ENCODE measurements around the gene AGAP1. TPM values are rescaled to one million over a fixed set of nuclear protein-coding genes. Genes with fewer than 3 reads are reported as not detected.

AGAP1 gene
- total RNA-seq, 1 donor = 18.5 TPM

- Histone ChIP-seq H3K27ac (ENCODE audit: low read depth, low read length) (no peak overlapping the region), H4K20me1 (ENCODE audit: insufficient read depth, low read length) (peaks cover 65% of the 10 kb centered on the region), H3K4me3 (ENCODE audit: insufficient read depth, low read length) (no peak overlapping the region), H3K4me1 (ENCODE audit: insufficient read depth, low read length) (peaks cover 7% of the 10 kb centered on the region), H3K9me3 (ENCODE audit: low read depth, low read length) (no peaks in the 10 kb centered on the region), H3K4me2 (ENCODE audit: insufficient read depth, low read length) (no peak overlapping the region), H3K79me2 (ENCODE audit: insufficient read depth, low read length) (peaks cover 82% of the 10 kb centered on the region), H3K27me3 (ENCODE audit: insufficient read depth, low read length) (no peaks in the 10 kb centered on the region), H3K36me3 (ENCODE audit: insufficient read depth, low read length) (no peaks in the 10 kb centered on the region), H2AFZ (ENCODE audit: low read length) (no peak overlapping the region)
- DNase-seq (ENCODE audit: insufficient read length, low spot score, missing footprints) = no peak
- no peak for TF ChIP-seq CTCF (IDR thresholded peaks at IDR 0.05; ENCODE audit: extremely low read depth, low read depth, low read length)
Measured at GRCh38 chr2:235539773-235540172, 45.9 kb downstream of the AGAP1 start.

GRCh38 chr2:235541016-235541415 lies 47.2 kb downstream of the AGAP1 start:
- peaks cover 70% of the 10 kb centered on the region for H4K20me1 ChIP-seq (ENCODE audit: insufficient read depth, low read length)
- no peaks in the 10 kb centered on the region for H3K36me3 ChIP-seq (ENCODE audit: insufficient read depth, low read length)
- H3K4me2 ChIP-seq (ENCODE audit: insufficient read depth, low read length) = no peak overlapping the region
- DNase-seq (ENCODE audit: insufficient read length, low spot score, missing footprints) = no peak
- H3K27me3 ChIP-seq (ENCODE audit: insufficient read depth, low read length) = no peaks in the 10 kb centered on the region
- H3K27ac ChIP-seq (ENCODE audit: low read depth, low read length) = no peak overlapping the region
- peaks cover 84% of the 10 kb centered on the region for H3K79me2 ChIP-seq (ENCODE audit: insufficient read depth, low read length)
- no peak overlapping the region for H3K4me3 ChIP-seq (ENCODE audit: insufficient read depth, low read length)
- H3K4me1 ChIP-seq (ENCODE audit: insufficient read depth, low read length) = peaks cover 7% of the 10 kb centered on the region
- H2AFZ ChIP-seq (ENCODE audit: low read length) = no peak overlapping the region
- H3K9me3 ChIP-seq (ENCODE audit: low read depth, low read length) = no peaks in the 10 kb centered on the region
- no peak for TF ChIP-seq CTCF (IDR thresholded peaks at IDR 0.05; ENCODE audit: extremely low read depth, low read depth, low read length)

- no peak overlapping the region for H2AFZ ChIP-seq (ENCODE audit: low read length)
- no peak overlapping the region for H3K4me2 ChIP-seq (ENCODE audit: insufficient read depth, low read length)
- no peak overlapping the region for H3K27ac ChIP-seq (ENCODE audit: low read depth, low read length)
- no peak overlapping the region for H3K4me3 ChIP-seq (ENCODE audit: insufficient read depth, low read length)
- peaks cover 74% of the 10 kb centered on the region for H4K20me1 ChIP-seq (ENCODE audit: insufficient read depth, low read length)
- H3K36me3 ChIP-seq (ENCODE audit: insufficient read depth, low read length) = no peaks in the 10 kb centered on the region
- H3K27me3 ChIP-seq (ENCODE audit: insufficient read depth, low read length) = no peaks in the 10 kb centered on the region
- H3K79me2 ChIP-seq (ENCODE audit: insufficient read depth, low read length) = peaks cover 86% of the 10 kb centered on the region
- no peaks in the 10 kb centered on the region for H3K9me3 ChIP-seq (ENCODE audit: low read depth, low read length)
- peak; percentile 50 for DNase-seq (ENCODE audit: insufficient read length, low spot score, missing footprints)
- peaks cover 7% of the 10 kb centered on the region for H3K4me1 ChIP-seq (ENCODE audit: insufficient read depth, low read length)
- no peak for TF ChIP-seq CTCF (IDR thresholded peaks at IDR 0.05; ENCODE audit: extremely low read depth, low read depth, low read length)
Measured at GRCh38 chr2:235541838-235542549, 48.2 kb downstream of the AGAP1 start.

GRCh38 chr2:235542733-235543127 lies 48.9 kb downstream of the AGAP1 start:
- no peak for TF ChIP-seq CTCF (IDR thresholded peaks at IDR 0.05; ENCODE audit: extremely low read depth, low read depth, low read length)
- peak; percentile 38 for DNase-seq (ENCODE audit: insufficient read length, low spot score, missing footprints)
- H3K27me3 ChIP-seq (ENCODE audit: insufficient read depth, low read length) = no peaks in the 10 kb centered on the region
- no peak overlapping the region for H3K27ac ChIP-seq (ENCODE audit: low read depth, low read length)
- H3K4me1 ChIP-seq (ENCODE audit: insufficient read depth, low read length) = peaks cover 7% of the 10 kb centered on the region
- no peaks in the 10 kb centered on the region for H3K9me3 ChIP-seq (ENCODE audit: low read depth, low read length)
- no peaks in the 10 kb centered on the region for H3K36me3 ChIP-seq (ENCODE audit: insufficient read depth, low read length)
- no peak overlapping the region for H3K4me2 ChIP-seq (ENCODE audit: insufficient read depth, low read length)
- peaks cover 70% of the 10 kb centered on the region for H4K20me1 ChIP-seq (ENCODE audit: insufficient read depth, low read length)
- peaks cover 82% of the 10 kb centered on the region for H3K79me2 ChIP-seq (ENCODE audit: insufficient read depth, low read length)
- no peak overlapping the region for H2AFZ ChIP-seq (ENCODE audit: low read length)
- H3K4me3 ChIP-seq (ENCODE audit: insufficient read depth, low read length) = no peak overlapping the region
